Endodermal cell (in vitro differentiated cells): ENCODE measurements around the gene PRPF31. TPM values are rescaled to one million over a fixed set of nuclear protein-coding genes. Genes with fewer than 3 reads are reported as not detected.

Experiments
- DNase-seq: peaks from one replicate; pipeline ENCODE4 v3.0.0-alpha.2; 2017
- H3K27ac ChIP-seq: 2 replicates; pipeline ENCODE4 v1.5.1; 2013; ENCODE audit warnings: mild to moderate bottlenecking, low read depth, low read length, moderate library complexity
- H3K27me3 ChIP-seq: 2 replicates; pipeline ENCODE4 v1.6.1; 2013; ENCODE audit warnings: mild to moderate bottlenecking, low read length, moderate library complexity; ENCODE audit not compliant: insufficient read depth, control insufficient read depth, poor library complexity, severe bottlenecking
- H3K36me3 ChIP-seq: 2 replicates; pipeline ENCODE4 v1.7.0; 2013; ENCODE audit warnings: mild to moderate bottlenecking, low read length, moderate library complexity; ENCODE audit not compliant: control insufficient read depth, insufficient read depth
- H3K4me1 ChIP-seq: one replicate; pipeline ENCODE4 v1.7.0; 2013; ENCODE audit warnings: low read length; ENCODE audit not compliant: control insufficient read depth, insufficient read depth
- H3K4me3 ChIP-seq: 2 replicates; pipeline ENCODE4 v1.5.1; 2013; ENCODE audit warnings: mild to moderate bottlenecking, low read length, moderate library complexity
- H3K9ac ChIP-seq: 2 replicates; pipeline ENCODE4 v1.6.1; 2013; ENCODE audit warnings: mild to moderate bottlenecking, low read length, moderate library complexity; ENCODE audit not compliant: poor library complexity, severe bottlenecking; ENCODE audit errors: extremely low read depth
- H3K9me3 ChIP-seq: 2 replicates; pipeline ENCODE4 v1.6.1; 2013; ENCODE audit warnings: mild to moderate bottlenecking, low read length, moderate library complexity; ENCODE audit not compliant: control insufficient read depth
- H3K27ac Mint-ChIP-seq: 2 replicates; pipeline ENCODE4 v1.8.0; 2020; ENCODE audit warnings: mixed read lengths
- H3K27me3 Mint-ChIP-seq: 2 replicates; pipeline ENCODE4 v1.8.0; 2021; ENCODE audit warnings: mild to moderate bottlenecking, mixed read lengths; ENCODE audit not compliant: insufficient read depth
- H3K36me3 Mint-ChIP-seq: 2 replicates; pipeline ENCODE4 v1.8.0; 2020; ENCODE audit warnings: low read depth, mixed read lengths
- H3K4me1 Mint-ChIP-seq: 2 replicates; pipeline ENCODE4 v1.8.0; 2020; ENCODE audit warnings: mixed read lengths
- H3K4me3 Mint-ChIP-seq: 2 replicates; pipeline ENCODE4 v1.8.0; 2020; ENCODE audit warnings: mild to moderate bottlenecking, moderate library complexity, mixed read lengths
- H3K9me3 Mint-ChIP-seq: 2 replicates; pipeline ENCODE4 v1.8.0; 2020; ENCODE audit warnings: mild to moderate bottlenecking, mixed read lengths
- CTCF ChIP-seq: fragments of 200-600 bp; sonication (generic); conservative IDR thresholded peaks from 2 replicates; pipeline ENCODE4 v1.5.0; 2021; ENCODE audit warnings: antibody characterized with exemption, mild to moderate bottlenecking
- WGBS, 2 experiments: methylation state at CpG; one replicate each; pipeline versions ENCODE4 v1.1.5 to v1.1.7; 2013; ENCODE audit warnings: missing lambda C conversion rate in 2 of 2, mixed read lengths in 1 of 2; ENCODE audit not compliant: insufficient coverage in 1 of 2, insufficient read length in 1 of 2; 5-methylcytosine and 5-hydroxymethylcytosine counted together
- total RNA-seq, 2 donors: library from RNA; stranded (reverse); fragmentation: NEBNext Ultra II Directional in 1 of 2; extraction: Animal tissue kit (Norgen Biotek cat#: 25700) in 1 of 2; gene quantifications; 2 replicates in 1 of 2; 3 replicates in 1 of 2; pipeline ENCODE4 v1.2.1, GENCODE V29; 2021

PRPF31 gene
- total RNA-seq, 2 donors from 2014 or later: 79.0 to 85.5 TPM

GRCh38 chr19:54156953-54157352 is 41.4 kb downstream of the PRPF31 start:
- H3K27ac Mint-ChIP-seq: peak overlapping the region; percentile 24
- H3K9me3 ChIP-seq: no peaks in the 10 kb centered on the region
- no peaks in the 10 kb centered on the region for H3K4me1 ChIP-seq
- H3K27ac ChIP-seq: no peak overlapping the region
- no peaks in the 10 kb centered on the region for H3K27me3 Mint-ChIP-seq
- H3K9ac ChIP-seq: no peak overlapping the region
- H3K4me3 Mint-ChIP-seq: no peak overlapping the region
- DNase-seq: no peak
- TF ChIP-seq CTCF: no peak
- peaks cover 49% of the 10 kb centered on the region for H3K36me3 ChIP-seq
- peaks cover 7% of the 10 kb centered on the region for H3K4me1 Mint-ChIP-seq
- H3K36me3 Mint-ChIP-seq: peaks cover 42% of the 10 kb centered on the region
- H3K4me3 ChIP-seq: no peak overlapping the region
- WGBS, 2 experiments: 95 to 96% methylated on average over 2 to 3 of the region's 3 CpGs
- no peaks in the 10 kb centered on the region for H3K9me3 Mint-ChIP-seq
- no peaks in the 10 kb centered on the region for H3K27me3 ChIP-seq

GRCh38 chr19:54158812-54159351 is 43.3 kb downstream of the PRPF31 start:
- Mint-ChIP-seq H3K4me1 (peaks cover 7% of the 10 kb centered on the region), H3K4me3 (peak overlapping the region; percentile 91), H3K27me3 (peaks cover 14% of the 10 kb centered on the region), H3K9me3 (no peaks in the 10 kb centered on the region), H3K27ac (peak overlapping the region; percentile 98), H3K36me3 (peaks cover 32% of the 10 kb centered on the region)
- no peak for DNase-seq
- no peaks in the 10 kb centered on the region for H3K4me1 ChIP-seq
- peaks cover 31% of the 10 kb centered on the region for H3K36me3 ChIP-seq
- H3K27me3 ChIP-seq: no peaks in the 10 kb centered on the region
- H3K9ac ChIP-seq: peak overlapping the region; percentile 75
- WGBS, 2 experiments: 32 to 46% methylated on average over 7 to 19 of the region's 19 CpGs
- no peaks in the 10 kb centered on the region for H3K9me3 ChIP-seq
- no peak for TF ChIP-seq CTCF
- peak overlapping the region; percentile 99 for H3K4me3 ChIP-seq
- H3K27ac ChIP-seq: peak overlapping the region; percentile 89

- DNase-seq: peak; percentile 100
- WGBS, 2 experiments: 0% methylated on average over 47 to 72 of the region's 72 CpGs
- H3K4me1 Mint-ChIP-seq: peaks cover 7% of the 10 kb centered on the region
Observed at GRCh38 chr19:54159352-54160181, 44.0 kb downstream of the PRPF31 start, which contains the start of gene LENG1. Gene LENG1, minus strand, starts transcription at chr19:54159721. Its CDS starts 26 bp downstream, at chr19:54159695.

More at GRCh38 chr19:54159352-54160181, 44.0 kb downstream of the PRPF31 start, which contains the start of gene LENG1:
- Mint-ChIP-seq H3K4me3 (peak within 1 kb of the TSS; percentile 91), H3K27ac (peak within 1 kb of the TSS; percentile 98), H3K36me3 (peaks cover 26% of the 10 kb centered on the region), H3K9me3 (peaks cover under 1% of the 10 kb centered on the region), H3K27me3 (peaks cover 21% of the 10 kb centered on the region)
- Histone ChIP-seq H3K4me3 (peak within 1 kb of the TSS; percentile 99), H3K27ac (peak within 1 kb of the TSS; percentile 89), H3K9me3 (no peaks in the 10 kb centered on the region), H3K4me1 (no peaks in the 10 kb centered on the region), H3K36me3 (peaks cover 24% of the 10 kb centered on the region), H3K9ac (peak within 1 kb of the TSS; percentile 82), H3K27me3 (no peaks in the 10 kb centered on the region)
- TF ChIP-seq CTCF: peak; percentile 65
